ENCODE measurements around the gene TOX4. TPM values are rescaled to one million over a fixed set of nuclear protein-coding genes. Genes with fewer than 3 reads are reported as not detected.
"Not testable (repeated sequence)": the region's sequence is repeated elsewhere in the genome, so short reads cannot be mapped to it uniquely, and the experiment has no call there.

TOX4 gene
- polyA plus RNA-seq, 4 donors, result 52.9 to 67.5 (median 61.7) TPM

GRCh38 chr14:21528381-21529348, 51.7 kb downstream of the TOX4 start:
- no peak for DNase-seq (ENCODE audit: low read depth in 4 of 4, low spot score in 2 of 4)

GRCh38 chr14:21529515-21529914, 52.5 kb downstream of the TOX4 start:
- DNase-seq (ENCODE audit: low read depth in 4 of 4, low spot score in 2 of 4), result no peak

DNA sequence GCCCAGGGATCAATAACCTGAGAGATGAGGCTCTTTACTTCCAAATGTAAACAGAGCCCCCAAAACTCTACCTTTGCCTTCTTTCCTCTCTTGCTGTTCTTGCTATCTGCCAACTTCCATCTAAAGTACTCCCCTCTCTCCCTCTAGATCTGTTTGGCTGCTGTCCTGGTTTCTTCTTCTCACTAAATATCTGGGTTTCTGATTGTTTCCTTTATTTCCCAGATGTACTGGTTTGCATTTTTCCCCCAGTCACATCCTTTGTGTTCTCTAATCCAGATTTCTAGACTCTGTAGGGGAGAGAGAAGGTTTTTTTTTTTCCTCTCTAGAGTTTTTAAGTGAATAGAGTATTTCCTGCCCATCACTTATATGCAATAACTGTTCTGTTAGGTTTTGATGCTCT, 56.3 kb downstream of the TOX4 start:
- no peak for DNase-seq (ENCODE audit: low read depth in 4 of 4, low spot score in 2 of 4)

- no peak for DNase-seq (ENCODE audit: low read depth in 4 of 4, low spot score in 2 of 4)
These were observed 57.6 kb downstream of the TOX4 start for GRCh38 chr14:21534576-21534975.

- no peak for DNase-seq (ENCODE audit: low read depth in 4 of 4, low spot score in 2 of 4)
These were observed 58.8 kb downstream of the TOX4 start for GRCh38 chr14:21535545-21536417.

GRCh38 chr14:21536418-21537089, 59.6 kb downstream of the TOX4 start:
- no peak for DNase-seq (ENCODE audit: low read depth in 4 of 4, low spot score in 2 of 4)

DNA sequence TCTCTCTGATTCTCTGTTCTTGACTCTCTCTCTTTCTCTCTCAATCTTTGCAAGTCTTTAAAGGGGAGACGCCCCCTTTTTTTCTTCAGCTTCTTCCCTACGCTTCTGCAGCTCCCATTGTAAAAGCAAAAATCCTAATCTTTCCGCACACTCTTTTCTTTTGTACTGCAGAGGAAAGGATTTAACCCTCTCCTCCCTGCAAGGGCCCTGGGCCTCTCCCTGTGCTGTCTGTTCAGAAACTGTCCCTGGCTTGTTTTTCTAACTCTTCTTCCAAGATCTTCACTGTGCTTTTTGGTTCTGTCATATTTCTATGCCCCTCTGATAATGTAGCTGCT, 60.1 kb downstream of the TOX4 start:
- DNase-seq (ENCODE audit: low read depth in 4 of 4, low spot score in 2 of 4), result no peak

DNA sequence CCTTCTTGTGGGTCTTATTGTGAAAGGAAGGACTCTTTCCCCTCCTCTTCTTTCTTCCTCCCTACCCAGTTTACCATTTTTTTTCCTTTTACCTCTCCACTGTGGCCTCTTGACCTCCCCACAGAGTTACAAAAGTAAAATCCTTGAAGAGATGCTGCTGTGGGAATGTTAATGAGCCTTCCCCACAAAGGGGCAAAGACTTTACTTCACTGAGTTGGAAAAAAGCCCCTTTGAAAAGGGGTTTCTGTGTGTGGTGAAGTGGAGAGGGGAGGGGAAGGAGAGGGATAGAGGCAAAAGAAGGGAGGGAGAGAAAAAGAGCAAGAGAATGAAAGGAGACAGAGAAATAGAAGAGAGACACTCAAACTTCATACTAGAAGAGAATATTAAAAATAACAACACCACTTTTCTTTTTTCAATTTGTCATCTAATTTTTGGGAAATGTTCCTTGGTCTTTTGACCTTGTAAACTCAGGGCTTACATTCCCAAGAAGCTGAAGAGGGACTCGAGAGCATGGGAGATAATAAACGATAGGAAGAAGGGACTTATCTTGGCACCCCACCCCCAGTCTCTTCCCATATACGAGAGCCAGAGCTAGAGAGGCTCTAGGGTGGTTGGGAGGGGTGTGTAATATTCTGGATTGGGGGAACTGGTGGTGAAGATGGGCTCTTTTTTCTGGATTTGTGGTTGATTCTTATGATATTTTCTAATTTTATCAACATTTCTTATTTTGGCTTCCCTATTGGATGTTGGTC, 62.4 kb downstream of the TOX4 start:
- no peak for DNase-seq (ENCODE audit: low read depth in 4 of 4, low spot score in 2 of 4)

- DNase-seq (ENCODE audit: low read depth in 4 of 4, low spot score in 2 of 4), result no peak
These were observed 64.5 kb downstream of the TOX4 start for GRCh38 chr14:21541413-21542074.

DNA sequence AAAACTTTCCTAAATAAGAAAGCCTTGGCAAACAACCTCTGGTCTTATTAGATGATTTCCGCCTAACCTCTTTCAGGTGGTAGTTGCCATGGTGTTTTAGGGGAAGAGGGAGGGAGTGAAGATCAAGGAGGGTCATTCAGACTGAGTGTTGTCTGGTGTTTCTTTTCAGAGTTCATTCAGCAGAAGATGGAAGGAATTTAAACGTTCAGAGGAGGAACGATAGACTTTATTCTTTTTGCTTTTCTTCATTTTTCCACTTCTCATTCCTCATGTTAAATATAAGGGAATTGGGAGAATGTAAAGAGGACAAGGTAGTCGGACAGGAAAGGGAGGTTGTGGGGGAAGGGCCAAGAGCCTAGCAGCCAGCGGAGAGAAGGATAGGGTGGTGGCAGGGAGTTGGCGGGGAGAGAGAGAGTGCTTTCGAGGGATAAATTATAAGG, 66.5 kb downstream of the TOX4 start:
- no peak for DNase-seq (ENCODE audit: low read depth in 4 of 4, low spot score in 2 of 4)

DNA sequence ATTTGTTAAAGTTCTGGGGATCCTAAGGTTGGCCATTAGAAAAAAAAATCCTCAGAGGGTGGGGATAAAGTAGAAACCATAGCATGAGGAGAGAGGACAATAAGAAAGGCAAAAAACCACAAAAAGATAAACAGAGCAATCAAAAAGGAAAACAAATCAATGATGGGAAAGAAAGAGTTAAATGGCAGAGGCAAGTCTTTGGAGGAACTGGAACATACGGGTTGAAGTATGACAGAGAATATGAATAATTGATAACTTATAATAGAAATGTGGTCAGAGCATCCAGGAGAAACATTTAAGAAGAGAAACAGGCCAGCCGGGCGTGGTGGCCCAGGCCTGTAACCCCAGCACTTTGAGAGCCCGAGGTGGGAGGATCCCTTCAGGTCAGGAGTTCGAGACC, 67.0 kb downstream of the TOX4 start:
- DNase-seq (ENCODE audit: low read depth in 4 of 4, low spot score in 2 of 4), result no peak

GRCh38 chr14:21544588-21544987, 67.6 kb downstream of the TOX4 start:
- DNase-seq (ENCODE audit: low read depth in 4 of 4, low spot score in 2 of 4), result not testable (repeated sequence)

Other genes starting within 250 kb of the TOX4 start
- 1,000 to 10,000 TPM in 1 of 4 donors, 100 to 1,000 TPM in 3; 878 to 1,023 (median 885) TPM for gene HNRNPC, start 207.8 kb upstream of the TOX4 start, polyA plus RNA-seq (ENCODE audit: insufficient read length in 4 of 4)
- gene RPGRIP1, start 197.1 kb upstream of the TOX4 start, polyA plus RNA-seq (ENCODE audit: insufficient read length in 4 of 4), result under 1 TPM; 0.37 to 0.81 (median 0.61) TPM
- gene SUPT16H, start 93.2 kb upstream of the TOX4 start, polyA plus RNA-seq (ENCODE audit: insufficient read length in 4 of 4), result 100 to 1,000 TPM; 128 to 150 (median 139) TPM
- gene CHD8, start 21.1 kb upstream of the TOX4 start, polyA plus RNA-seq (ENCODE audit: insufficient read length in 4 of 4), result 10 to 100 TPM; 61.6 to 82.7 (median 73.9) TPM
- 10 to 100 TPM; 37.7 to 49.1 (median 42.2) TPM for gene RAB2B, start 236 bp upstream of the TOX4 start, polyA plus RNA-seq (ENCODE audit: insufficient read length in 4 of 4)
- gene METTL3, start 34.1 kb downstream of the TOX4 start, polyA plus RNA-seq (ENCODE audit: insufficient read length in 4 of 4), result 100 to 1,000 TPM in 2 of 4 donors, 10 to 100 TPM in 2; 69.6 to 110 (median 99.1) TPM
- gene SALL2, start 49.2 kb downstream of the TOX4 start, polyA plus RNA-seq (ENCODE audit: insufficient read length in 4 of 4), result 10 to 100 TPM; 54.3 to 65.8 (median 59.0) TPM
- gene OR10G3, start 102.9 kb downstream of the TOX4 start, polyA plus RNA-seq (ENCODE audit: insufficient read length in 4 of 4), result under 1 TPM in 1 of 4 donors, not detected in 3; 0.06 TPM
- not detected for gene OR10G2, start 157.7 kb downstream of the TOX4 start, polyA plus RNA-seq (ENCODE audit: insufficient read length in 4 of 4)
- gene OR4E2, start 176.6 kb downstream of the TOX4 start, polyA plus RNA-seq (ENCODE audit: insufficient read length in 4 of 4), result not detected
- under 1 TPM in 2 of 4 donors, not detected in 2; 0.05 to 0.06 TPM for gene OR4E1, start 196.6 kb downstream of the TOX4 start, polyA plus RNA-seq (ENCODE audit: insufficient read length in 4 of 4)

Data from left renal cortex interstitium (tissue), 4 donors.